ENCODE data around the gene MAP7.

Gene MAP7

GRCh38 chr6:136370988-136371728 is 179.1 kb downstream of the MAP7 start:
- DNase-seq (ENCODE audit: extremely low spot score) = no peak
- TF ChIP-seq, protein P1, sequence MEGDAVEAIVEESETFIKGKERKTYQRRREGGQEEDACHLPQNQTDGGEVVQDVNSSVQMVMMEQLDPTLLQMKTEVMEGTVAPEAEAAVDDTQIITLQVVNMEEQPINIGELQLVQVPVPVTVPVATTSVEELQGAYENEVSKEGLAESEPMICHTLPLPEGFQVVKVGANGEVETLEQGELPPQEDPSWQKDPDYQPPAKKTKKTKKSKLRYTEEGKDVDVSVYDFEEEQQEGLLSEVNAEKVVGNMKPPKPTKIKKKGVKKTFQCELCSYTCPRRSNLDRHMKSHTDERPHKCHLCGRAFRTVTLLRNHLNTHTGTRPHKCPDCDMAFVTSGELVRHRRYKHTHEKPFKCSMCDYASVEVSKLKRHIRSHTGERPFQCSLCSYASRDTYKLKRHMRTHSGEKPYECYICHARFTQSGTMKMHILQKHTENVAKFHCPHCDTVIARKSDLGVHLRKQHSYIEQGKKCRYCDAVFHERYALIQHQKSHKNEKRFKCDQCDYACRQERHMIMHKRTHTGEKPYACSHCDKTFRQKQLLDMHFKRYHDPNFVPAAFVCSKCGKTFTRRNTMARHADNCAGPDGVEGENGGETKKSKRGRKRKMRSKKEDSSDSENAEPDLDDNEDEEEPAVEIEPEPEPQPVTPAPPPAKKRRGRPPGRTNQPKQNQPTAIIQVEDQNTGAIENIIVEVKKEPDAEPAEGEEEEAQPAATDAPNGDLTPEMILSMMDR (IDR thresholded peaks at IDR 0.05; ENCODE audit: control extremely low read depth, extremely low read depth, low read depth, missing control alignments) = no peak
- ChIA-PET CTCF (interaction anchor here (1.9 kb wide), 1 partner anchor 8 kb away, joined by 5 read pairs; no protein-coding TSS in a partner anchor), POLR2A (no interaction called here)

GRCh38 chr6:136365776-136366354 is 184.4 kb downstream of the MAP7 start:
- ChIA-PET CTCF (interaction anchor here (1.4 kb wide), 1 partner anchor 30 kb away, joined by 3 read pairs; no protein-coding TSS in a partner anchor), POLR2A (no interaction called here)
- DNase-seq (ENCODE audit: extremely low spot score) = no peak
- TF ChIP-seq, protein P1 (IDR thresholded peaks at IDR 0.05; ENCODE audit: control extremely low read depth, extremely low read depth, low read depth, missing control alignments) = no peak

DNA sequence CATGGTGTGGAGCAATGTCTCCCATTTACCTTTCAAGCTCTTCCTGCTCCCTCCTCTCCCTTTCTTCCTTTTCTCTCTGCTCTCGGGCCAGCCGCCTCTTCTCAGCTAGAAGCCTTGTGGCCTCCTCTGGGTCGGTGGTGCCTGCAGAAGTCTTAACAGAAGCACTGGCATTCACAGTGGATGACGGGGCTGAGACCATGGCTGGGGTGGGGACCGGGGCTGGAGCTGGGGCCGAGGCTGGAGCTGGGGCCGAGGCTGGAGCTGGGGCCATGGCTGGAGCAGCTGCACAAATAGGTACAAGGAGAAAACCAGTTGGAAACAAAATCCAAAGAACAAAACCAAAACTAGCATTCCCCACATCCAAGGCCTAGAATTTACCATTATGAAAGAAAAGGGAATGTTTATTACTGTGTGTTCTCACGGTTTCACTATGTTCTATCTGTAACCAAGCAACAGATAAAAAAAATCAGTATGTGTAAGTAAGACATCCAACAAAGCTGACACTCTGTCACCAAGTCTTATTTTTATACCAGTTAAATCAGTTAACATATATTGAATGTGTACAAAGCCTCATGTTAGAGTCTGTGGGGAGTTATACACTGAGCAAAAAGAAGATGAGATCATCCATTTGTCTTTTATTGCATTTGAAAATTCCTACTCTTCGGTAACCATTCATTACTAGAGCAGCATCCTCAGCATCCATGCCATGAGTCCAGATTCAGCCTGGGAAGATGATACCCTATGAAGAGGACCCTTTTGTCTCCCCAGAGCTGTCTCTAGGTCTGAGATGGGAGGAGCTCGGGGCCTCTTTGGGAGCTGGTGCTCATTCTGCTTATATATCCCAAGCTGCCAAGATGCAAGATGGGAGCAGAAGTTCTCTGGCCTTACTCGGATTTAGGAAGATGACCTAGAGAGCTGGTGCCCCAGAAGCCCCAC is 187.5 kb downstream of the MAP7 start:
- ChIA-PET CTCF (interaction anchor here (1.3 to 2.0 kb wide), 4 partner anchors 9 to 13 kb away, joined by 3 to 5 read pairs (median 5); no protein-coding TSS in a partner anchor), POLR2A (no interaction called here)
- DNase-seq (ENCODE audit: extremely low spot score) = no peak
- TF ChIP-seq, protein P1 (IDR thresholded peaks at IDR 0.05; ENCODE audit: control extremely low read depth, extremely low read depth, low read depth, missing control alignments) = no peak

DNA sequence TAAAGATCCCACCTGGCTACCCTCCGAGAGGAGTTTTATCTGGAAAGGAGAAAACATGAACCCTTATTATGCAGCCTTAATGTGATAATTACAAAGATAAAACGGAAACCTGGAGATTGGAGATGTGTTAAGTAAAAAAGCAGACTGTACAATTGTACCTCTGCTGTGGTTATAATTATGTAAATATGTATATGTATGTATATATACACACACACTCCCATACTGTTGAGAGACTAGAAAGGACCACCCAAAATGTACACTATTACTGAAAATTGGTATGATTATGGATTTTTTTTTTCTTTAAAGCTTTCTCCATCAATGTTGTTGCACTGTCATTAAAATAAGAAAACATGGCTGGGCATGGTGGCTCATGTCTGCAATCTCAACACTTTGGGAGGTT is 188.4 kb downstream of the MAP7 start:
- CTCF ChIA-PET = interaction anchor here (1.3 to 2.0 kb wide), 2 partner anchors 12 to 14 kb away, joined by 3 to 5 read pairs; no protein-coding TSS in a partner anchor
- TF ChIP-seq, protein P1 (IDR thresholded peaks at IDR 0.05; ENCODE audit: control extremely low read depth, extremely low read depth, low read depth, missing control alignments) = no peak
- DNase-seq (ENCODE audit: extremely low spot score) = no peak
- POLR2A ChIA-PET = no interaction called here

- DNase-seq (ENCODE audit: extremely low spot score) = no peak
- POLR2A ChIA-PET = no interaction called here
- TF ChIP-seq, protein P1 (IDR thresholded peaks at IDR 0.05; ENCODE audit: control extremely low read depth, extremely low read depth, low read depth, missing control alignments) = no peak
- CTCF ChIA-PET = interaction anchor here (1.0 to 1.4 kb wide), 2 partner anchors 9 to 195 kb away, joined by 3 read pairs; no protein-coding TSS in a partner anchor
Measured at GRCh38 chr6:136360783-136361182, 189.4 kb downstream of the MAP7 start.

DNA sequence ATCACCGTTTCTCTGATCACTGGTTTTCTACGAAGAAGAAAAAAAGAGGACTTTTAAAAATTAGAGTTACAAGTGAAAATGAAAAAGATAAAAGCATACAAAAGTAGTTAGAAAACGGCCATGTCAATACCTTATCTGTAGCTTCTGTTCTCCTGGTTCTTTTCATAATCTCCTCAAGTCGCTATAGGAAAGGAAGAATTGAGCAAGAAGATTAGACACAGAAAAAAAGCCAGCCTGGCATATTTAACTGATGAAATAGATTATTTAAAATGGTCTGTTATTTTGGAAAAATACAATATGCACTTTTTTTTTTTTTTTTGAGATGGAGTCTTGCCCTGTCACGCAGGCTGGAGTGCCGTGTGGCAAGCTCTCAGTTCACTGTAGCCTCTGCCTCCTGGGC is 190.4 kb downstream of the MAP7 start:
- TF ChIP-seq, protein P1 (IDR thresholded peaks at IDR 0.05; ENCODE audit: control extremely low read depth, extremely low read depth, low read depth, missing control alignments) = no peak
- ChIA-PET CTCF (interaction anchor here (1.0 to 1.4 kb wide), 2 partner anchors 8 to 196 kb away, joined by 3 read pairs; no protein-coding TSS in a partner anchor), POLR2A (no interaction called here)
- DNase-seq (ENCODE audit: extremely low spot score) = no peak
